H1 (cell line): ENCODE data around the gene FASTK. TPM values are rescaled to one million over a fixed set of nuclear protein-coding genes. Genes with fewer than 3 reads are reported as not detected.
A peak's percentile ranks its signal among the peaks of the same experiment; 100 is the strongest.

Experiments
- BCL11A ChIP-seq, 2 experiments: IDR thresholded peaks; one replicate each; pipeline ENCODE4 v1.6.1; 2011; ENCODE audit warnings: low read depth in 2 of 2, low read length in 2 of 2, mild to moderate bottlenecking in 2 of 2
- BRCA1 ChIP-seq: IDR thresholded peaks from 2 replicates; pipeline ENCODE4 v1.6.1; 2012; ENCODE audit warnings: low read depth, low read length, improper control_type of control experiment
- CHD1 ChIP-seq: IDR thresholded peaks from 2 replicates; pipeline ENCODE4 v1.6.1; 2012; ENCODE audit warnings: low read depth, low read length, improper control_type of control experiment
- CHD2 ChIP-seq: IDR thresholded peaks from 2 replicates; pipeline ENCODE4 v1.6.1; 2012; ENCODE audit warnings: low read length, improper control_type of control experiment
- CREB1 ChIP-seq: IDR thresholded peaks from 2 replicates; pipeline ENCODE4 v1.6.1; 2012; ENCODE audit warnings: inconsistent platforms
- EGR1 ChIP-seq: IDR thresholded peaks from 2 replicates; pipeline ENCODE4 v1.6.1; 2011; ENCODE audit warnings: low read depth, low read length, borderline replicate concordance
- FOSL1 ChIP-seq: IDR thresholded peaks from 2 replicates; pipeline ENCODE4 v1.6.1; 2011; ENCODE audit warnings: mild to moderate bottlenecking, low read depth, low read length, moderate library complexity; ENCODE audit not compliant: insufficient read depth
- HDAC6 ChIP-seq: IDR thresholded peaks from one replicate; pipeline ENCODE4 v1.7.1; 2012; ENCODE audit warnings: low read depth, mild to moderate bottlenecking, inconsistent platforms, low read length, moderate library complexity
- JUND ChIP-seq: IDR thresholded peaks from 2 replicates; pipeline ENCODE4 v1.6.1; 2011; ENCODE audit warnings: mild to moderate bottlenecking, improper control_type of control experiment, low read length
- KDM1A ChIP-seq: fragments of 200-600, 300-600 bp; sonication (generic); IDR thresholded peaks from 2 replicates; pipeline ENCODE4 v1.7.1; 2016; ENCODE audit warnings: mild to moderate bottlenecking, low read length, borderline replicate concordance
- NRF1 ChIP-seq: IDR thresholded peaks from 2 replicates; pipeline ENCODE4 v1.6.1; 2011; ENCODE audit warnings: mild to moderate bottlenecking, low read depth, low read length, improper control_type of control experiment
- PHF8 ChIP-seq: fragments of 200-600 bp; sonication (generic); conservative IDR thresholded peaks from 2 replicates; pipeline ENCODE4 v1.7.1; 2012; ENCODE audit warnings: low read depth, mild to moderate bottlenecking, inconsistent platforms, low read length, moderate library complexity
- POLR2A ChIP-seq, 2 experiments: IDR thresholded peaks; 1 replicate in 1 of 2; 2 replicates in 1 of 2; pipeline ENCODE4 v1.6.1; 2011; ENCODE audit warnings: low read depth in 2 of 2, low read length in 2 of 2, mild to moderate bottlenecking in 2 of 2; ENCODE audit errors: control extremely low read depth in 1 of 2
- RAD21 ChIP-seq, 2 experiments: IDR thresholded peaks in 1 of 2; conservative IDR thresholded peaks in 1 of 2; 2 replicates each; pipeline ENCODE4 v1.6.1; 2011; ENCODE audit warnings: low read depth in 2 of 2, low read length in 2 of 2, improper control_type of control experiment in 1 of 2, inconsistent platforms in 1 of 2, mild to moderate bottlenecking in 1 of 2, moderate library complexity in 1 of 2
- RBBP5 ChIP-seq: IDR thresholded peaks from 2 replicates; pipeline ENCODE4 v1.7.1; 2012; ENCODE audit warnings: low read depth, mild to moderate bottlenecking, inconsistent platforms, low read length, moderate library complexity, borderline replicate concordance
- RFX5 ChIP-seq: IDR thresholded peaks from 2 replicates; pipeline ENCODE4 v1.6.1; 2011; ENCODE audit warnings: low read depth, low read length, improper control_type of control experiment, borderline replicate concordance
- SAP30 ChIP-seq: fragments of 300-600 bp; sonication (generic); IDR thresholded peaks from 2 replicates; pipeline ENCODE4 v1.7.1; 2012; ENCODE audit warnings: low read length, moderate library complexity, mild to moderate bottlenecking, inconsistent platforms; ENCODE audit not compliant: insufficient read depth, insufficient replicate concordance
- SIX5 ChIP-seq: IDR thresholded peaks from 2 replicates; pipeline ENCODE4 v1.6.1; 2011; ENCODE audit warnings: mild to moderate bottlenecking, low read depth, low read length
- SP1 ChIP-seq: IDR thresholded peaks from 2 replicates; pipeline ENCODE4 v1.6.1; 2011; ENCODE audit warnings: low read depth, low read length
- SP4 ChIP-seq: IDR thresholded peaks from 2 replicates; pipeline ENCODE4 v1.6.1; 2012; ENCODE audit warnings: low read length, inconsistent platforms
- SUZ12 ChIP-seq: fragments of 200-600 bp; sonication (generic); IDR thresholded peaks from 2 replicates; pipeline ENCODE4 v1.6.1; 2012; ENCODE audit warnings: mild to moderate bottlenecking, inconsistent platforms, low read length, moderate library complexity, mixed read lengths
- TAF1 ChIP-seq: IDR thresholded peaks from 2 replicates; pipeline ENCODE4 v1.6.1; 2011; ENCODE audit warnings: mild to moderate bottlenecking, low read depth, low read length
- TBP ChIP-seq: IDR thresholded peaks from 2 replicates; pipeline ENCODE4 v1.6.1; 2011; ENCODE audit warnings: low read depth, low read length, improper control_type of control experiment
- TCF12 ChIP-seq: IDR thresholded peaks from 2 replicates; pipeline ENCODE4 v1.6.1; 2011; ENCODE audit warnings: low read depth, mild to moderate bottlenecking, low read length
- ZNF274 ChIP-seq: IDR thresholded peaks from 2 replicates; pipeline ENCODE4 v1.7.0; 2012; ENCODE audit warnings: low read length, borderline replicate concordance; ENCODE audit errors: extremely low read depth
- polyA plus RNA-seq, 7 experiments: library from polyadenylated mRNA; depleted of rRNA in 3 of 7; stranded (reverse) in 5 of 7; unstranded in 2 of 7; fragments of >200 nt in 5 of 7; fragments of 200-250 nt in 2 of 7; gene quantifications; 1 replicate in 5 of 7; 2 replicates in 1 of 7; 4 replicates in 1 of 7; pipeline versions ENCODE4 v1.2.1 to v1.2.3, GENCODE V29; 2011 to 2013; ENCODE audit warnings: missing spikeins in 2 of 7, mixed read lengths in 2 of 7
- total RNA-seq: library from RNA; stranded (reverse); fragmentation: NEBNext Ultra II Directional; extraction: Animal tissue kit (Norgen Biotek cat#: 25700); gene quantifications from 2 replicates; pipeline ENCODE4 v1.2.1, GENCODE V29; 2021
- TF ChIP-seq, protein P1 (sequence below): IDR thresholded peaks from 2 replicates; pipeline ENCODE4 v1.6.1; 2011; ENCODE audit warnings: low read depth, mild to moderate bottlenecking, low read length; ENCODE audit not compliant: insufficient read depth

The FASTK gene
- total and polyA plus RNA-seq, 2 of the 8 experiments (the other 6 are each of a cell fraction or from before 2014, with no cell fraction given), result 39.4 to 84.0 TPM

DNA sequence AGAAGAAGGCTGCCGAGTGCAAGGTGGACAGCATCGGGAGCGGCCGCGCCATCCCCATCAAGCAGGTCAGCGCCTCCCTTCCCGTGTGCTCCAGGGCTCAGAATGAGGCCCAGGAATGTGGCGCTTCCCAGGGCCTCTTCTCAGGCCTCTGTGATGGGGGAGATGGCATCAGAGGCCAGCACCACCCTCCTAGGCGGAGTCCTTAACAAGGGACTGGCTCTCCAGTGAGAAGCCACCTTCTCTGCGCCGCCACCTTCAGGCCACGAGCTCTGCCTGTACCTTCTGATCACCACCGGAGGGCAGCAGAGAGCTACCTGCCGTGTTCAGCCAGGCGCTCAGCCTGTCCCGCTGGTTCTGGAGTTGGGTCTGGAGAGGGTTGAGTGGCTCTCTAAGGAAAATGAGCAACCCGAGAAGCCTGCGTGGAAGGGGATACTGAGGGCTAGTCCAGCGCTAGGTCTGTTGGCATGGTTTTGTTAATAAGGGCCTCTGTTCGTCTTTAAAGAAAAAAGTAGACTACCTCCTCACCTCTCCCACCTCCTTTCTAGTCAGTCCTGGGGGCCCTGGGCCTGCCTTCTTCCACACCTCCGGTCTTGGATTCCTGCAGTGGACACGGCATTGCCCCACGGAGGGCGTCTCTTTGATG lies 43.3 kb upstream of the FASTK start (continued):
- TF ChIP-seq NRF1 (no peak), RBBP5 (no peak), BCL11A (IDR thresholded peaks at IDR 0.05; ENCODE audit: low read depth in 2 of 2, low read length in 2 of 2) (no peak), TCF12 (no peak), FOSL1 (no peak), SP4 (no peak), PHF8 (no peak), BRCA1 (no peak), POLR2A (IDR thresholded peaks at IDR 0.05; ENCODE audit: control extremely low read depth in 1 of 2, low read depth in 2 of 2, low read length in 2 of 2) (no peak), ZNF274 (no peak), RFX5 (no peak), KDM1A (no peak), SIX5 (no peak), CHD1 (no peak), HDAC6 (no peak), EGR1 (no peak), CREB1 (peak; percentile 54), SUZ12 (no peak), TAF1 (no peak), CHD2 (no peak), SAP30 (no peak), RAD21 (IDR thresholded peaks at IDR 0.05 in 1 of 2, conservative IDR thresholded peaks at IDR 0.05 in 1 of 2; ENCODE audit: low read depth in 2 of 2, low read length in 2 of 2) (peak; percentile 96 to 98), TBP (peak; percentile 50; the same call in 1 of the 2 replicates), JUND (peak; percentile 42; the same call in 1 of the 2 replicates), SP1 (no peak)
- TF ChIP-seq, protein P1, sequence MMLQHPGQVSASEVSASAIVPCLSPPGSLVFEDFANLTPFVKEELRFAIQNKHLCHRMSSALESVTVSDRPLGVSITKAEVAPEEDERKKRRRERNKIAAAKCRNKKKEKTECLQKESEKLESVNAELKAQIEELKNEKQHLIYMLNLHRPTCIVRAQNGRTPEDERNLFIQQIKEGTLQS, result 0 out of 2 replicates have a peak, but pooled peaks have one; percentile 43
